Suprapubic skin (tissue), 4 donors: ENCODE data around the gene DAD1.

Experiments used
- CTCF ChIP-seq, 2 donors: fragments of 200-600 bp in 1 of 2; fragments of 450-650 bp in 1 of 2; sonication (generic) in 1 of 2; IDR thresholded peaks; one replicate each; pipeline ENCODE4 v1.5.1; 2016 to 2019; ENCODE audit warnings: antibody characterized with exemption in 2 of 2, mild to moderate bottlenecking in 1 of 2, moderate library complexity in 1 of 2
- EP300 ChIP-seq: sonication (generic); formaldehyde crosslinking; IDR thresholded peaks from one replicate; pipeline ENCODE4 v1.6.1; 2017; ENCODE audit warnings: antibody characterized with exemption
- POLR2A ChIP-seq, 2 donors: fragments of 450-650 bp; IDR thresholded peaks; one replicate each; pipeline ENCODE4 v1.6.1; 2017; ENCODE audit warnings: antibody characterized with exemption in 2 of 2, mild to moderate bottlenecking in 2 of 2, moderate library complexity in 2 of 2
- POLR2AphosphoS5 ChIP-seq, 3 donors: sonication (generic); formaldehyde crosslinking; IDR thresholded peaks; one replicate each; pipeline ENCODE4 v1.6.1; 2017; ENCODE audit warnings: antibody characterized with exemption in 3 of 3

DNA sequence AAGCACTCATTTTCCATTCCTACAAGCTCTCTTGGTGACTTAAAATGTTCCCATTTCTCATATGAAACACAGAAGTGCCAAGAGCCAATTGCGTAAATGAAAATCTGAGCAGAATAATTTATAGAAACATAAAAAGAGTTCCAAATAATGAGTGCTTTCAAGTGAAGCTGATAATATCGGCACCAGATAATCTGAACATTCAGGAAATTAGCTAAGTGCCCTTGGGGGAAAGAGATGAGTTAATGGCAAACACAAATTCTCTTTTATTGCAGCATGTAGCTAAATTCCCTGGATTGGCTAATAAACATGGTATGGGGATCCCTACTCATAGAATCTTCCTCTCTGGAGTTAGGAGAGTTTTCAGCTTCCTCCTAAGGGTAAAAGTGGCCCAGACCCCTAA lies 46.7 kb downstream of the DAD1 start:
- TF ChIP-seq POLR2AphosphoS5 (IDR thresholded peaks at IDR 0.05) (no peak), CTCF (IDR thresholded peaks at IDR 0.05) (no peak), POLR2A (IDR thresholded peaks at IDR 0.05) (no peak), EP300 (no peak)
